ENCODE measurements around the gene CCDC146.
"Not testable (repeated sequence)": the region's sequence is repeated elsewhere in the genome, so short reads cannot be mapped to it uniquely, and the experiment has no call there.

DNA sequence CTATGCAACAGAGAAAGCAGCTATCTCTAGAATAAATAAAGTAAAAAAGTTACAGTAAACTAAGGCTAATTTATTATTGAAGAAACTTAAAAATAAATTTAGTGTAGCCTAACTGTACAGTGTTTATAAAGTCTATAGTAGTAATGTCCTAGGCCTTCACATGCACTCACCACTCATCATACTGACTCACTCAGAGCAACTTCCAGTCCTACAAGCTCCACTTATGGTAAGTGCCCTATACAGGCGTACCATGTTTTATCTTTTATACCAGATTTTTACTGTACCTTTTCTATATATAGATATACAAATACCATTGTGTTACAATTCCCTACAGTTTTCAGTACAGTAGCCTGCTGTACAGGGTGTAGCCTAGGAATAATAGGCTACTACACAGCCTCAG, 40.2 kb upstream of the CCDC146 start:
- TF ChIP-seq, protein P1, sequence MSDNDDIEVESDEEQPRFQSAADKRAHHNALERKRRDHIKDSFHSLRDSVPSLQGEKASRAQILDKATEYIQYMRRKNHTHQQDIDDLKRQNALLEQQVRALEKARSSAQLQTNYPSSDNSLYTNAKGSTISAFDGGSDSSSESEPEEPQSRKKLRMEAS (IDR thresholded peaks at IDR 0.05), result not testable (repeated sequence)
- TF ChIP-seq POLR2AphosphoS5 (IDR thresholded peaks at IDR 0.05; ENCODE audit: low read depth, low read length); ATF2 (IDR thresholded peaks at IDR 0.05; ENCODE audit: low read length): not testable (repeated sequence)

Data from H1 (cell line).